C1 segment of cervical spinal cord (tissue), 14 donors: ENCODE data around the gene MALAT1.

Experiments
- DNase-seq, 14 donors: peaks; one replicate each; lab custom pipeline; 2025; lab: John Stamatoyannopoulos, UW

The MALAT1 gene

DNA sequence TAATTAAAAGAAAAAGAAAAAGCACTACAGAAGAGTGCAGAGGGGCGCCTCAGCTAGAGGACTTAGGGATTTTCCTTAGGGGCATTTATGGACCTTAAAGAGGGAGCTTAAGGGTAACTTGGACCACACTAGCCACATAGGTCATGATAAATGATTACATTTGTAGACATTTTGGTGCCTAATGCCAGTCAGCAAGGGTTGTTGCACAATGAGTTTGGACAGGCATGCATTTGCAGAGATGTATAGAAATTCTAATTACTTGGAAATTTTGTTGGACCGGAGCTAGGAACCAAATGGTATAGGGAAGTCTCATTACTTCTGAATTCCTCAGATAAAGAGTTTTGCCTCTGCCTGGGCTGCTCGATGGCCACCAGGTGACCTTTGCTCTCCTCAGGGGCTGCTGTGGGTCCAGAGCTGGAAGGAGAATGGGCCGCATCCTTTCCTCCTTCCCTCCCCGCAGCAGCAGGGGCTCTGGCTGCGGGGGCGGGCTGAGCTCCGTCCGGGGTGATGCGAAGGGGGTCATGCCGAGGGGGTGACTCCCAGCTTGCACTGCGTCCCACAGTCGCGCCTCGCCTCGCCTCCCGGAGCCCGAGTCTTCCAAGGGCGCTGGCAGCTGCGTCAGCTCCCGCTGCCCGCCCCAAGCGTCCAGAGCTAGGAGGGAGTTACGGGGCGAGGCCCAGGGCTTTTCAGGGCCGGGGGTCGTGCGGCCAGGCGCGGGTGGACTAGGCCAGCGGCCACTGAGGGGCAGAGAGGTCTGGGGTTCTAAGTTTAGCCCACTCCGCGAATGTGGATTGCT is 20.3 kb upstream of the MALAT1 start:
- peak in 8 of 14 donors; percentile 35 to 67 (median 58) for DNase-seq

DNA sequence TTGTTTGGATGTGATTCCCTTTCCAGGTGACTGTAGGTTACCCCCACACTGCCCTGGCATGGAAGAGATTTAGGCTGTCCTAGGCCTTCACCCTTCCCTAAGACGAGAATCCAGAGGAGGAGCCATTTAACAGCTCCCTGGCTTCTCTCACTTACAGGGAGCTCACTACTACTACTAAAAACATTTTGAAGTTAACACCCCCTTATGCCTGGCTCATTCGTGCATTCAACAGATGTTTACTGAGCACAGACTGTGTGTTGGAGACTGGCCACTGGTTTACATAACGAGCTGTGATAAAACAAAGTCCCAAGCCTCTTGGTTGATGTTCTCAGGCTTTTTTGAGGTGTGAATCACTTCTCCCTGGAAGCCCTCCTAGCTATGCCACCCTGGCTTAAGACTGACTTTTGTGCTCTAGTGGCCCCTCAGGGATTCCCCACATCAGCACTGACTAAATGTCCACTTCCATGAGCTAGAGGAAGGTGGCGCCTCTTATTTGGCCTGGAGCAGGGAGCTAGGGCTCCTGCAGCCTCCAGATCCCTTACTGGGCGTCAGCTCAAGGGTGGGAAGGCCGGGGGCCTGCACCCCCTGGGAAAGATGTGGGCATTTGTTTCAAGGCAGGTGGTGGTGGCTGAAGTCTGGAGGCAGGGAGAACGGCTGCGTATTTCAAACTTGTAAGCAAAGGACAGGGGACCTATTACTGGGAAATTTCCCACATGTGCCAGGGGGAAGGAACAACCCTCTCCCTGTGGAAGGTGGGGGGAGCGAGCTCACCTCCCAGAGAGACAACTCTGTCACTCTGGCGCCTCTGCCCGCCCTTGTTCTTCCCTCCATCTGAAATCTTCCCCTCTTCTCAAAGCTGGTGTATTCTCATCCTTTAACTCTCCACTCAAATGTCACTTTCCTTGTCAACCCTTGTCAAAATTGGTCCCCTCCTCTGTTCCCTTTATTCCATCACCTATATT is 19.4 kb upstream of the MALAT1 start:
- peak in 10 of 14 donors; percentile 31 to 78 (median 63) for DNase-seq

DNA sequence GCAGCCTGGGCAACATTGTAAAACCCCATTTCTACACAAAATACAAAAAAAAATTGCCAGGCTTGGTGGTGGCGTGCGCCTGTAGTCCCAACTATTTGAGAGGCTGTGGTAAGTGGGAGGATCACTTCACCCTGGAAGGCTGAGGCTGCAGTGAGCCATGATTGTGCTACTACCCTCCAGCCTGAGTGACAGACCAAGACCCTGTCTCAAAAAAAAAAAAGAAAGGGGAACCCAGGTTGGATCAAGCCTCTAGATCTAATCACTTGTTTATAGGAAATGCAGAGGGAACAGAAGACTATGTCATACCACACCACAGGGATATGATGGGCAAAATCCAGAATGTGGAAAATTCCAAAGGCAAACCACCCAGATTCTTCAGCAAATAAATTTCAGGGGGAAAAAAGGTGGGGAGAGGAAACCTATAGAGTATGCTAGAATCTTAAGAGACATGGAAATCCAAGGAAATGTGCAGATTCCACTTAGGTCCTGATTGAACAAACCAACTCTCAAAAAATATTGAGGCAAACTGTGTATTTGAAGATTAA is 16.5 kb upstream of the MALAT1 start:
- peak in 1 of 14 donors; percentile 20 for DNase-seq

DNA sequence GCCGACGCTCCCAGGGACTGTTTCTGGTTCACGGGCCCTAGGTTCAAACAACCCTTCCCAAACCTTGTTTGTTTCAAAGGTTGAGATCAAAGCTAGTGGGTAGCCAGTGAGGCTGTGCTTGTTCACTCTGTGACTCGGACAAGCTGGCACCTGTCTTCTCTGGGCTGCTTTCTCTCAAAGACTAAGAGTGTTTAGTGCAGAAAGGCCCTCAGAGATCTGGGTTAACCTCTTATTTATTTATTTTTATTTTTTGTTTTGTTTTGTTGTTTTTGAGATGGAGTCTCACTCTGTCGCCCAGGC is 13.0 kb upstream of the MALAT1 start:
- DNase-seq = peak in 2 of 14 donors; percentile 25 to 34

DNA sequence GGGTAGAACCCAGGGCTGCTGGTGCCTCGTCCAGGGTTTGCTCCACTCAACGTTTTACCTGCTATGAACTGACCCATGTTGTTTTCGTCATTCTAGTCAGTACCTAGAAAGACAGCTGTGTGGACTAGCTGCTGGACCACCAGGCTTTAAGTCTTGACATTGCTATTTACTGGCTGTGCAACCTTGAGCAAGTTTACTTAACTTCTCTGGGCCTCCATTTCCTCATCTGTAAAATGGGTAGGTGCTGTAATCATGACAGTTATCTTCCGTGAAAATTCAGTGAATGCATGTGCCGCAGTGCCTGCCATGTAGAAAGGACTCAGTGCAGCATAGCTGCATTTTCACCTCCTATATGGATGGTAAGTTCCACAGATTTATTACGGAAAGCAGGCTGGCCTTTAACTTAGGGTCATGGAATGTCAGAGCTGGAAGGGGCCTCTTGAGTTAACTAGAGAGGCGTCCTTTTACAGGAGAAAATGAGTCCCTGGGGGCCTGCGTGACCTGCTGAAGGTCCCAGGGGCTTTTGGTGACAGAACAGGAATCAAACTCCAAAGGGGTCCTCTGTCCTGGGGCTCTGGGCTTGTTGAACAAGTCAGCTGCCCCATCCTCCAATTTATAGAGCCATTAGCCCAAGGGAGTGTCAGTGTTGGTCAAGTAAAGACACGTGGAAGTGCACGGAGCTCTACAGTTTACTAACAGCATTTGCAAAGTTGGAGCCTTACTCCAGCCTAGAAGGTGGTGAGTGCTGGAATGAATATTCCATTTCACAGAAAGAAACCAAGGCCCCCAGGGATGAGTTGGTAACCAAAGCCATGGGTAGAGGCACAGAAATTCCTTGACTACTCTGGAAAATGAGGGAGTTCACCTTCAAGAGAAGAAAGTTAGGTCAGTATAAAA is 12.0 kb upstream of the MALAT1 start:
- DNase-seq = no peak

DNA sequence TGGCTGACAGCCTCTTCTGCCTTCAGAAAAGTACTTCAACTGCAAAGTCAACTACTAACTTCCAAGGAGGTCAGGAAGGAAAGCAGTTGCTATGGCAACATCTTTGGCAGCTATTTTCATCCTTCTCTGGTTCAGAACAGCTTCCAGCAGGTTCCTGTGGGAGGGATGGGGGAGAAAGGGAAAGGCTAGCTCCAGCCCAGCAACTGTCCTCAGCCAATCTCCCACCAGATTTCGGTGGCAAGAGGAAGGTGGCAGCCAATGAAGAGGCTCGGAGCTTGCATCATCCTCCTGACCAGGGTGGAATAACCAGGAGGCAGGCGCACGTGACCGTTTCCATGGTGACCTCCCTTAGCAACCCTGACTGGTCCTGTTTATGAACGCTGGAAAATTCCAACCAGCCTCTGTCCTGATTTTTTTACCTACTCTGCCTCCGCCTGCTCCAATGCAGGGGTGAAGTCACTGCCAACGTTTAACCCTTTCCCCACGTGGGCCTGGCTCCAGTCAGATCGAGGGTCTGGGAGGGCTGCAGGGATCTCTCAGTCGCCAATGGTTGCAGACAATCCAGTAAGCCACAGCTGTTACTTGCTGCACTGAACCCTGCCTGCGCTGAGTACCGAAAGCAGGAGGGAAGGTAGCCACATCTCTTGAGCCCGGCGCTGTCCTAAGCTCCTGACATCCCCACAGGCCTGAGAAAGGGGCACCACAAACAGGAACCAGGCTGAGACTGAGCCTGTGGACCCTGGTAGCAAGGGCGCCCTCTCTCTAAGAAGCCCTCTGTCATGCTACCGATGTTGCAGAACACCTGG is 11.2 kb upstream of the MALAT1 start:
- peak; percentile 76 to 100 (median 98) for DNase-seq

DNA sequence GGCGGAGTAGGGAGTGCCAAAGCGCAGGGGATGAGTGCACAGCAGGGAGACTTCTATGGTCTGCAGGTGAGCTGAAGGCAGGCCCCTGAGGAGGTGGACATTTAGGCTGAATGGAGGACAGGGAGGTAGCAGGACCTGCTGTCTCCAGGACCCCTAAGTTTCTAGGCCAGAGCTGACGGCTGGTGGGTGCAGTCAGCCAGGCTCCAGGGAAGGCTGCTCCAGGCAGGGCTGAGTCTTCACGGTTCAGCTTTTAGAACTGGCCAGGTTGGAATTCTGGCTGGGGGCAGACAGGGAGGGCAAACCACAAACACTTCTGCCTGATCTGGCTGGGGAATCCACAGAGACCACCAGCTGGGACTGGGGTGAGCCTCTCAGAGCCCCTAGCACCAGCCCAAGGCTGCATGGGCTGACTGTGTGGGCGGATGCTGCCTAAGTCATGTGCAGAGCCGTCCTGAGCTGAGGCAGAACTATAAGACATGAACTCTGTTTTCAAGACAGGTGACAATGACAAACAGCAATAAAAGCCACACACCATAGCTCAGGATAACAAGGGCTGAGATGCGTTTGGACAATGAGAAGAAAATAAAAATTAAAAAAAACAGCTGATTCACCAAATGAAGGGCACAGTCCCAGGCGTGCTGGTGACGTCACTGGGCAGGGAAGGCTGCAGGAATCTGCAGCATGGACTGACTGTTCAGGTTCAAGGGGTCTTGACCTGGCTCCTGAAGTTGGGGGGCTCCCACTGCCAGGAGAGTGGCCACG is 10.4 kb upstream of the MALAT1 start:
- peak in 7 of 14 donors; percentile 39 to 77 (median 74) for DNase-seq

DNA sequence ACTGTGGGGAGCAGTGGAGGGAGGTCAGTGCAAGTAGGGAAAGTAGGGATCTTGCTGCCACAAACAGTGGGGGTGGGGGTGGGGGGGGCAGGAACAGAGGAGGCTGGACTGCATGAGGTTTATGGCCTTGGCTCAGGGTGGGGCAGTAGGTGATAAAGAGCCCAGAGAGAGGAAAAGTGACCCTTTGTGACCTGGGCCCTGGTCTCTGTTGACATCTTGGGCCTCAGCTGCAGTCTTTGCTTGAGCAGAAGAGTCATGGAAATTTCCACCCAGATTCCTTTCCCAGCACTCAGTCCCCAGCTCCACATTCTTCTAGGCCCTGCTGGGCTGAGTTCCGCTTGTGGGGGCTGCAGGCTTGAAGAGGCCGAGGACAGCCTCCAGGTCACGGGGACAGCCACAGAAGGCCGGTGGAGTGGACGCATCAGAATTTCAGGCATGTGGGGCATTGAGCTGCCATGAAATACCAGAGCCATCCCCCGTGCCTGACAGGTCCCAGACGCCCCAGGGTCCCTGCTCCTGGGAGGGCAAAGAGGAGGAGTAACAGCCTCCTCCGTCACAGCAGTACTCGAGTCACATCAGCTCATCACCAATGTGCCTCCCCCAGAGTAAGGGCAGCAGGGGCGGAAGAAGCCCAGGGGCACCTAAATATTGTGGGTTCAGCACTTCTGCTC is 9.7 kb upstream of the MALAT1 start:
- peak in 7 of 14 donors; percentile 49 to 82 (median 59) for DNase-seq

DNA sequence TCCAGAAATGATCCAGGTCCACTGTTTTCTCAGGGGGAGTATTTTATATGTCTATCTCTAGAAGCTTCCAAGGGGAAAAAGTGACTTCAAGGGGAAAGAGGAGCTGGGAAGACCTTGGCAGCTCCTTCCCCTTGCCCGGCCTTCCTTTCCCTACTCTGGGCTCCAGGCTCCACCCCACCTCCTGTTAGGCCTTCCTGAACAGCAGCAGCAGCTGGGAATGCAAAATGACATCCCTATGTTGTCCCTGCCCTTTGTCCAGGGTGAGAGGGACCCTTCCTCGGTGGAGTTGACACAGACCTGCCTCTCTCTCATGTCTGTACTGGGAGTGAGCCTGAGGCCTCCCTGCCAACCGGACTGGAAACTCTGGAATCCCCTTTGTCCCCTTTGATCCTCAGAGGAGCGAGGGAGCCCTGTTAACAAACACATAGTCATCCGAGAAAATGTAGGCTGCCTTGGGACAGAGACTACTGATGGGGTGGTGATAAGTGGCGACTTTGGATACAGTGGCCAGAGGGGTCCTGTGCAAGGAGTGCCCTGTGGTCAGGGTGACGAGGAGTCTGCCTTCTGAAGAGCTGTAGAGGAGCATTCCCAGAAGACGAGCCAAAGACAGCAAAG is 9.0 kb upstream of the MALAT1 start:
- DNase-seq = peak in 3 of 14 donors; percentile 37 to 68 (median 65)

DNA sequence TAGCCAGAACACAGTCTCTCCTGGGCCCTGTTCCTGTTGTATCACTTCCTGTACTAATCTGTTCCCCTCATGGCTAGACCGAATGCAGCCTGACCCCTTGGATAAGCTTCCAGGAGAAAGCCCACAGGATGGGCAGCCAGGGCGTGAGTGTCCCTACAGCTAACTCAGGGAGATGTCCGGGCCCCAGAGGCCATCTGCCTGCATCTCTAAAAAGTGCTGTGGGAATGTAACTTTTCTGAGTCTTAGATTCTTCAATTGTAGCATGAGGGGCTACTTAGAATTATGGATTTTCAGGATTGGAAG is 7.7 kb upstream of the MALAT1 start:
- peak in 1 of 14 donors; percentile 37 for DNase-seq

DNA sequence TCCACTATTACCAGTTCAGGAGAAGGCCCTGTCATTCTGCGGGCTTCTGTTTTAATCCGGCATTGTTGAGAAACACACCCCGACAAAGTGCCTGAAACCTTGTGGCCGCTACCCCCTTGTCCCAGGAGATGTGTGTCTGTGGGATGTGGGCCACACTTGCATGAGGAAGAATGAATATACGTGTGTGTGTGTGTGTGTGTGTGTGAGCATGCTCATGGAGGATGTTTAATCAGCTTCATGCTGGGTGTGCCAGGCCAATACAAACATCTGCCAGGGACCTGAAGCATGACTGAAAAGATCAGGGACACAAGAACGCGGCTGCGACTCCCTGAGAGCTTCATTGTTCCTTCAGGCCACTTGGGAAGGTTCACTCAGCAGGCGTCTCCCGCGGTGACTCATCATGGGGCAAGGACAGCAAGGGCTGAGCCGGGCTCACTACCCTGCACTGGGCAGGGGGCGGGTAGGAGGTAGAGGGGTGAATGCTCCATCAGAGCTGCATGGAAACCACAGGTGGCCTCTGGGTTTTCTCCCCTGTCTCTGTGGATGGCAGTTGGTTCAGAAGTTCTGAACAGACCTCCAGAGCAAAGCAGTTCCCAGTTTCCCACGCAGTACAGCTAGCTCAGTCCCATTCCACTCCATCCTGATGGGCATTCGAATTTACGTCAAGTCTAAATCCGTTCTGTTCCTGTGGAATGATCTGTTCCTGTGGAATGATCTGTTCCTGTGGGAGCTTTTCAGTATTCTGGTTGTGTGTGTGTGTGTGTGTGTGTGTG is 7.0 kb upstream of the MALAT1 start:
- peak in 9 of 14 donors; percentile 37 to 86 (median 61) for DNase-seq

DNA sequence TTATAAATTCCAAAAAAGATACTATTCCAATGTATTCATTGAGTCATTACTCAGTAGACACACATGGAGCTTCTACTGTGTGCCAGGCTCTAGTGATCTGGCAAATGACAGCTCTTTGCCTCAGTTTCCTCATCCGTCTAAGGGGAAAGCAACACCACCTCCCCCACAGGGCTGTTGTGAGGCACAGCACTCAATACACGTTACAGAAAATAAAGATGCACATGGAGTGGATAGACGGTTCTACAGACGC is 6.5 kb upstream of the MALAT1 start:
- no peak for DNase-seq

DNA sequence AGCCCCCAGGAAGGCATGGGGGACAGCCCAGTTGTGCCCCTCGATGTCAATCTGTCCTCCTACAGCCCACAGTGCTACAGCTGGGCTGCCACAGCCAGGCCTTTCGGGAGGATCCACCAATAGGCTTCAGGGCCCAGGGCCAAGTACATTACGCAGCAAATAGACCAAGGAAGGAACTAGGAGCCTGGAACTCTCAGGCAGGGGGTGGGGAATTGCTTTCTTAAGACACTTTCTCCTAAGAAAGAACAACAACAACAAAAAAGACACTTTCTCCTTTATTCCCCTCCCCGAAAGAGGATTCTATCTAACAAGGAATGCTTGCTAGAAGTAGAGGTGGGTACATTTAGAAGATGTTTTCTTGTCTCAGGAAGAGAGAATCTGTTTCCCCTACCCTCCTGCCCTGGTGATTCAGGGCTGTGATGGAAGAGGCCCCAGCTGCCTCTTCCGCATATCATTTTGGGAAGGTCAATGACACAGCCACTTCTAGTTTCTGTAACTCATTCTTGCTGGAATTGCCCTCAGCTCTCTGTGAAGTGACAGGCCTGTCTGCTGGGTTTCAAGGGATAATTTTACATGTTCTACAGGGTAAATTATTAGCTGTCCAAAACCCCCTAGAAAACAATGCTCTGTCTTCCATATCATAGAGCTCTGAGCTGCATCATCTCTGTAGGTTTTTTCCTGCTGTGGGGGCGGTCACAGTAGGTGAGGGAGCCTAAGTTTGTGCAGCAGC is 6.0 kb upstream of the MALAT1 start:
- DNase-seq = peak in 11 of 14 donors; percentile 30 to 76 (median 66)

DNA sequence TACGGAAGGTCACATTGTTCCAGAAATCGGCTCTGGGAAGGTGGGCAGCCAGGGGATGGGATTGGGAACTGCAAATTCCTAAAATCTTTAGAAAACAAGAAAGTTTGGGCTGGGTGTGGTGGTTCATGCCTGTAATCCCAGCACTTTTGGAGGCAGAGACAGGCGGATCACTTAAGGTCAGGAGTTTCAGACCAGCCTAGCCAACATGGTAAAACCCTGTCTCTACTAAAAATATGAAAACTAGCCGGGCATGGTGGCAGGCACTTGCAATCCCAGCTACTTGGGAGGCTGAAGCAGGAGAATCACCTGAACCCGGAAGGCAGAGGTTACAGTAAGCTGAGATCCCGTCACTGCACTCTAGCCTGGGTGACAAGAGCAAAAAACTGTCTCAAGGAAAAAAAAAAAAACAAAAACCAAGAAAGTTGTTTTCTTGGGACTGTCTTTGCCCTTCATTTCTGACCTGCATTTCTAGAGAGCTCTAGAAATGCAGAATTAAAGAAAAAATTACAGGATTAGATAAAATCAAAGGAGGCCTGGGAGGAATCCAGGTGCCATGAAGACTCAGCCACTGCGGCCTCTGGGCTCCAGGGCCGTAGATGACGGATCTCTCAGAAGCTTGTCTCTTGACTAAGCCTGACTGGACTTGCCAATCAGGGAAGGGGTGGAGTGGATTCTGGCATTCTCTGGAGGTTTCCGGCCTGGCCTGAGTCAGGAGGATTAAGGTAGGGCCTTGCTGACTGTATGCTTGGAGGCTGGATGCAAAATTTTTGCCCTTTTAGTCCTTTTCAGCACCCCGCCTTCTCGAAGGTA is 5.3 kb upstream of the MALAT1 start:
- peak in 7 of 14 donors; percentile 37 to 79 (median 50) for DNase-seq

DNA sequence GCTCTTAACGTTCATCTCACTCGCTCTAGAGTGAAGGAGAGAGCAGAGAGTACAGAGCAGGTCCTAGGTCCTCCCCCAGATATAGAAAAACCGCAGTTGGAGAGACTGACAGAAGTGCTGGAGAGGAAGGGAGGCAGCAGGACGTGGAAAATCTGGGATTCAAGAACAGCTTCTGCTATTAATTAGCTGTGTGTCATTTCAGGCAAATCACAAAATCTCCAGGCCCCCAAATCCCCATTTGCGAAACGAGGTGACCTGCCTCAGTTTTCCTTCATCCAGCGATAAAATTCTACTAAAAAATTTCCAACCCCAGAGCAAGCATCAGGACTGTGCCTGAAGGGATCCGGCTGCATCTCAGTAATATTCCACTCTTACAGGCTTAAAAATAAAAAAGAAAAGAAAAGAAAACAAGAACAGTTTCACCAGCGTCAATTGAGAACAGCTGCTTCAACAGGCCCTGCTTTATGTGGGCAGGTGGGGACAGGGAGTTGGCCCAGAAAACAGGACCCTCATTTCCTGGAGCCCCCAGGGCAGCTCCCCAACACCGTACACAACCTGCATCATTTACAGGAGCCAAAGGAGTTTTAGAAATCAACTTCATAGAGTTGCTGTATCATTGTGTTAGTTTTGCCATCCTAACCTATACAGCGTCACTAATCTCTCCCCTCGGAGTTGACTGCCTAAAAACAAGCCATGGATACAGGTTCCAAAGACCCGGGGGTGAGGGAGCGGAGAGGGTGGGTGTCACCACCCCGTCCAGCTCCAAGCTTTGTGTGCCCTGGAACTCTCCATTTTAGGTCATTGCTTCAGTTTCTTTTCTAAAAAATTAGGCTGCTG is 2.3 kb upstream of the MALAT1 start:
- peak in 5 of 14 donors; percentile 61 to 79 (median 69) for DNase-seq
